Measurements from ENCODE around the gene DR1. TPM values are rescaled to one million over a fixed set of nuclear protein-coding genes. Genes with fewer than 3 reads are reported as not detected.

The DR1 gene
- total and polyA plus RNA-seq, 8 donors = 10.2 to 78.2 (median 23.8) TPM

GRCh38 chr1:93344484-93344883 lies 1.2 kb upstream of the DR1 start:
- intact Hi-C loops (cut with DNase I; ENCODE audit: low total_unique reads) = no loop called here
- Histone ChIP-seq H3K27ac (no peak overlapping the region), H3K4me3 (no peak overlapping the region), H3K27me3 (no peaks in the 10 kb centered on the region), H3K9me3 (no peaks in the 10 kb centered on the region), H3K36me3 (no peaks in the 10 kb centered on the region), H3K4me1 (peaks cover 0 to 45% (median 17%) of the 10 kb centered on the region in 4 donors)
- no peak for DNase-seq
- 91 to 95% (median 93%) methylated on average over 6 of the region's 6 CpGs for WGBS, 5 donors
- TF ChIP-seq CTCF (IDR thresholded peaks at IDR 0.05) = no peak
- TF ChIP-seq POLR2AphosphoS5 (IDR thresholded peaks at IDR 0.05) = no peak
- TF ChIP-seq EP300 (IDR thresholded peaks at IDR 0.05) = no peak
- TF ChIP-seq POLR2A (IDR thresholded peaks at IDR 0.05) = no peak

- intact Hi-C loops (cut with DNase I; ENCODE audit: low total_unique reads) = no loop called here
- no peak for DNase-seq
- Histone ChIP-seq H3K9me3 (no peaks in the 10 kb centered on the region), H3K4me1 (peaks cover 0 to 51% (median 22%) of the 10 kb centered on the region in 4 donors), H3K4me3 (peak overlapping the region; percentile 88 to 97 (median 90)), H3K27ac (peak overlapping the region; percentile 93 to 97 (median 94)), H3K36me3 (no peaks in the 10 kb centered on the region), H3K27me3 (no peaks in the 10 kb centered on the region)
- no peak for TF ChIP-seq POLR2A (IDR thresholded peaks at IDR 0.05)
- TF ChIP-seq EP300 (IDR thresholded peaks at IDR 0.05) = no peak
- no peak for TF ChIP-seq CTCF (IDR thresholded peaks at IDR 0.05)
- 16 to 19% (median 18%) methylated on average over 12 of the region's 12 CpGs for WGBS, 5 donors
Measured at GRCh38 chr1:93344886-93345632, 648 bp upstream of the DR1 start.

- Histone ChIP-seq H3K4me3 (peak overlapping the region; percentile 88 to 97 (median 90)), H3K9me3 (no peaks in the 10 kb centered on the region), H3K4me1 (peaks cover 0 to 54% (median 36%) of the 10 kb centered on the region in 4 donors), H3K36me3 (no peaks in the 10 kb centered on the region), H3K27ac (peak overlapping the region; percentile 93 to 97 (median 94)), H3K27me3 (no peaks in the 10 kb centered on the region)
- 0 to 1% (median 0%) methylated on average over 22 of the region's 22 CpGs for WGBS, 5 donors
- DNase-seq = peak in 1 of 2 donors; percentile 55
- TF ChIP-seq POLR2AphosphoS5 (IDR thresholded peaks at IDR 0.05) (no peak), CTCF (IDR thresholded peaks at IDR 0.05) (no peak), POLR2A (IDR thresholded peaks at IDR 0.05) (no peak), EP300 (IDR thresholded peaks at IDR 0.05) (no peak)
- intact Hi-C loops (cut with DNase I; ENCODE audit: low total_unique reads) = no loop called here
Measured at GRCh38 chr1:93346421-93346993, 800 bp downstream of the DR1 start.

GRCh38 chr1:93347334-93347899 lies 1.7 kb downstream of the DR1 start:
- Histone ChIP-seq H3K4me1 (peaks cover 0 to 59% (median 42%) of the 10 kb centered on the region in 4 donors), H3K4me3 (peak overlapping the region; percentile 88 to 97 (median 90)), H3K9me3 (no peaks in the 10 kb centered on the region), H3K27me3 (no peaks in the 10 kb centered on the region), H3K36me3 (no peaks in the 10 kb centered on the region), H3K27ac (peak overlapping the region in 4 of 5 donors; percentile 93 to 97 (median 94))
- intact Hi-C loops (cut with DNase I; ENCODE audit: low total_unique reads) = no loop called here
- no peak for DNase-seq
- 1 to 2% (median 1%) methylated on average over 12 of the region's 12 CpGs for WGBS, 5 donors
- TF ChIP-seq POLR2A (IDR thresholded peaks at IDR 0.05) (no peak), EP300 (IDR thresholded peaks at IDR 0.05) (no peak), CTCF (IDR thresholded peaks at IDR 0.05) (no peak), POLR2AphosphoS5 (IDR thresholded peaks at IDR 0.05) (no peak)
